Esophagus squamous epithelium (tissue), 4 donors: ENCODE data around the gene FZD2.

Experiments
- POLR2A ChIP-seq, 4 donors: fragments of 450-650 bp; IDR thresholded peaks; one replicate each; pipeline ENCODE4 v1.6.1; 2017; ENCODE audit warnings: antibody characterized with exemption in 4 of 4, mild to moderate bottlenecking in 4 of 4, moderate library complexity in 3 of 4
- TF ChIP-seq, protein P1 (sequence below), 6 experiments: fragments of 450-650 bp in 4 of 6; fragments of 200-600 bp in 2 of 6; sonication (generic) in 2 of 6; IDR thresholded peaks; one replicate each; pipeline ENCODE4 v1.5.1; 2016 to 2019; ENCODE audit warnings: antibody characterized with exemption in 6 of 6, mild to moderate bottlenecking in 4 of 6, moderate library complexity in 4 of 6

DNA sequence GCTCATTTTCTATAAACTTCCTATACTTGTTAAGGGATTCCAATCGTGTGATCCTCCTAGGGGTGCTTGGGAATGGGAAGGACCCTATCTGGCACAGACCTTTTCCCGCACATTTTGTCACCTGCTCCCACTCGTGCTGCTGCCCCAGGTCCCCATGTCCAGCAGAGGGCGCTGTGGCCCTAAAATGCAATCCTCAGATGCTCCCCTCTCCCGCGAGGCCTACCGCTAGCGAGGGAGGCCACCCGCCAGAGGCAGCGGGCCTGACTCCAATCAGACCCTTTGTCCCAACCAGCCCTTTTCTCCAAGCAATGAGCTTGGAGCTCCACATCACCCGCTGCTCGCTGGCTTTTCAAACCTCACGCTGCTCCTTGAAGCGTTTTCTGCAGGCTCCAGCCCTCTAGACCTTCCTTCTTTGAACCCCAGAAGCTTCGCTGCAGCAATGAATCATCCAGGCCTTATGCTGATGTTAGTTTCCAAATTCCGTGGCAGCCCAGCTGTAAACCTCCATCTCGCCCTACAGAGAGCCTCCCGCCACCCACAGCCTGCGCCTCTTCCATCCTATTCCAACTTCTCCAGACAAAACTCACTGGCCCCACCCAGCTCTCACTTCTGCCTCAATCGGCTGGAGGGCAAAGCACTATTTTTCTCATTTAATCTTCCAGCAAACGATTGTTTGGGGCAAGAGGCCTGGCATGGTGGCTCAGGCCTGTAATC lies 23.6 kb upstream of the FZD2 start:
- no peak for TF ChIP-seq POLR2A (IDR thresholded peaks at IDR 0.05)
- TF ChIP-seq, protein P1, sequence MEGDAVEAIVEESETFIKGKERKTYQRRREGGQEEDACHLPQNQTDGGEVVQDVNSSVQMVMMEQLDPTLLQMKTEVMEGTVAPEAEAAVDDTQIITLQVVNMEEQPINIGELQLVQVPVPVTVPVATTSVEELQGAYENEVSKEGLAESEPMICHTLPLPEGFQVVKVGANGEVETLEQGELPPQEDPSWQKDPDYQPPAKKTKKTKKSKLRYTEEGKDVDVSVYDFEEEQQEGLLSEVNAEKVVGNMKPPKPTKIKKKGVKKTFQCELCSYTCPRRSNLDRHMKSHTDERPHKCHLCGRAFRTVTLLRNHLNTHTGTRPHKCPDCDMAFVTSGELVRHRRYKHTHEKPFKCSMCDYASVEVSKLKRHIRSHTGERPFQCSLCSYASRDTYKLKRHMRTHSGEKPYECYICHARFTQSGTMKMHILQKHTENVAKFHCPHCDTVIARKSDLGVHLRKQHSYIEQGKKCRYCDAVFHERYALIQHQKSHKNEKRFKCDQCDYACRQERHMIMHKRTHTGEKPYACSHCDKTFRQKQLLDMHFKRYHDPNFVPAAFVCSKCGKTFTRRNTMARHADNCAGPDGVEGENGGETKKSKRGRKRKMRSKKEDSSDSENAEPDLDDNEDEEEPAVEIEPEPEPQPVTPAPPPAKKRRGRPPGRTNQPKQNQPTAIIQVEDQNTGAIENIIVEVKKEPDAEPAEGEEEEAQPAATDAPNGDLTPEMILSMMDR (IDR thresholded peaks at IDR 0.05) = peak; percentile 90 to 94 (median 93)
